T47D (cell line): ENCODE measurements around the gene CNOT1.

Source experiments
- DNase-seq, 2 experiments: peaks; one replicate each; pipeline versions ENCODE4 v3.0.0 to v3.0.0-alpha.2; 2011 to 2012; ENCODE audit warnings: low read depth in 1 of 2, low spot score in 1 of 2
- JUND ChIP-seq: IDR thresholded peaks from 2 replicates; pipeline ENCODE4 v1.6.1; 2012; ENCODE audit warnings: low read depth
- in situ Hi-C: cut with HindIII; loops from 2 replicates; pipeline ENCODE4 v1.10.0; 2016; ENCODE audit warnings: low sequenced_read_pairs, low pct_unique_long_range_greater_than_20kb

The CNOT1 gene

GRCh38 chr16:58508671-58509251 is 120.9 kb downstream of the CNOT1 start:
- TF ChIP-seq JUND = no peak
- in situ Hi-C loops = no loop called here
- no peak for DNase-seq

GRCh38 chr16:58507963-58508670 is 121.5 kb downstream of the CNOT1 start:
- DNase-seq = no peak
- in situ Hi-C loops = no loop called here
- no peak for TF ChIP-seq JUND

GRCh38 chr16:58507195-58507962 is 122.2 kb downstream of the CNOT1 start:
- no peak for DNase-seq
- in situ Hi-C loops = no loop called here
- no peak for TF ChIP-seq JUND

DNA sequence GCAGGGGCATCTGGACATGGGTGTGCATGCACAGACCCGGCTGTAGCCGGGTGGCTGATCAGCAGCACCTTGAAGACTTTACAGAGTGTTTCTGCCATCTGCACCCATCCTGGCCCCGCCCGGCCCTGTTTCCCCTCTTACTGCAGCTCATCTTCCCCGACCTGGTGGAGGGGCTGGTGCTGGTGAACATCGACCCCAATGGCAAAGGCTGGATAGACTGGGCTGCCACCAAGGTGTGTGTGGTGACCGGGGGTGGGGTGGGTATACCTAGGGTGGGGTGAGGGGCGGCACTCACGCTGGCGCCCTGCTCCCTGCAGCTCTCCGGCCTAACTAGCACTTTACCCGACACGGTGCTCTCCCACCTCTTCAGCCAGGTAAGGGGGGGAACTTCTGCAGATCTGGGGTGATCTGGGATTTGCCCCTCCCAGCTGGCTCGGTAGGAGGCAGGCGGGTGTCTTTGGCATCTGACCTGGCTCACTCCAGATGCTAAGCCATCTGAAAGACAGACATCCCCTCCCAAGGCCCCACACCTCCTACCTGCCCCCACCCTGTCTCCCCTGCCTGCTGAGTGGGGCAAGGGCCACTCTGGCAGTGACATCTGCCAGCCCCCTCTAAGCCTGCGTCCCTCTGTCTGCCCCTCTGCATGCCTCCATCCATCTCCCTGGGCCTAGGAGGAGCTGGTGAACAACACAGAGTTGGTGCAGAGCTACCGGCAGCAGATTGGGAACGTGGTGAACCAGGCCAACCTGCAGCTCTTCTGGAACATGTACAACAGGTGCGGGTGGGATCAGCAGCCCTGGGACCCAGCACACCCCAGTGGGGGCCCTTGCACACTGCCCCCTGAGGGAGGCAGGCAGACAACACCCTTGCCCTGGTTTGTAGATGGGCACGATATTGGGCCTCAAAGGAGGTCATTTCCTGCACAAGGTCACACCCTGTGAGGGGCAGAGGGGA is 123.1 kb downstream of the CNOT1 start:
- in situ Hi-C loops = no loop called here
- no peak for TF ChIP-seq JUND
- no peak for DNase-seq

DNA sequence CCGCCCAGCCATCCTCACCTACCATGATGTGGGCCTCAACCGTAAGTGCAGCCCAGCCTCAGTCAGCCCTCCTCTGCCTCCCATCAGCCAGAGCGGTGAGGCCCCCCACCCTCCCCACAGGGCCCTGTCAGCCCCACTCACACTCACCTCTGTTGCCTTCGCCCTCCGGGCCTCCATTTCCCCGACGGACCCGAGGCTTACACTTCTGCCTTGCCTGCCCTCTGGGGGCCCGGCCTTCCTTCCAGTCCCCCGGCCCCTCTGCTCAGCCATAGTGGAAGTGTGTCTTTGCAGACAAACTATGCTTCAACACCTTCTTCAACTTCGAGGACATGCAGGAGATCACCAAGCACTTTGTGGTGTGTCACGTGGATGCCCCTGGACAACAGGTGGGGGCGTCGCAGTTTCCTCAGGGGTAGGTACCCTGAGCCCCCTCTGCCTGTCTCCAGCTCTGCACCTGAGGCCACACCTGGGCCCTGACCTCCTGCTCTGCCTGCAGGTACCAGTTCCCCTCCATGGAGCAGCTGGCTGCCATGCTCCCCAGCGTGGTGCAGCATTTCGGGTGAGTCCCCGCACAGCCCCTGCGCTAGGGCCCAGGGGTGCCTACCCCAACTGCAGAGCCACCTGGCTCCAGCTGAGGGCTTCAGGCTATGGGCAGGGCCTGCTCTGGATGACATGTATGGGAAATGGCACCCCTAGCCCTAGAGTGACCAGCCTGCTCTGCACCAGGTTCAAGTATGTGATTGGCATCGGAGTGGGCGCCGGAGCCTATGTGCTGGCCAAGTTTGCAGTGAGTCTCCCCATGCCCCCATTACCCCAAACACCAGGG is 125.5 kb downstream of the CNOT1 start:
- no peak for TF ChIP-seq JUND
- DNase-seq = no peak
- in situ Hi-C loops = no loop called here

DNA sequence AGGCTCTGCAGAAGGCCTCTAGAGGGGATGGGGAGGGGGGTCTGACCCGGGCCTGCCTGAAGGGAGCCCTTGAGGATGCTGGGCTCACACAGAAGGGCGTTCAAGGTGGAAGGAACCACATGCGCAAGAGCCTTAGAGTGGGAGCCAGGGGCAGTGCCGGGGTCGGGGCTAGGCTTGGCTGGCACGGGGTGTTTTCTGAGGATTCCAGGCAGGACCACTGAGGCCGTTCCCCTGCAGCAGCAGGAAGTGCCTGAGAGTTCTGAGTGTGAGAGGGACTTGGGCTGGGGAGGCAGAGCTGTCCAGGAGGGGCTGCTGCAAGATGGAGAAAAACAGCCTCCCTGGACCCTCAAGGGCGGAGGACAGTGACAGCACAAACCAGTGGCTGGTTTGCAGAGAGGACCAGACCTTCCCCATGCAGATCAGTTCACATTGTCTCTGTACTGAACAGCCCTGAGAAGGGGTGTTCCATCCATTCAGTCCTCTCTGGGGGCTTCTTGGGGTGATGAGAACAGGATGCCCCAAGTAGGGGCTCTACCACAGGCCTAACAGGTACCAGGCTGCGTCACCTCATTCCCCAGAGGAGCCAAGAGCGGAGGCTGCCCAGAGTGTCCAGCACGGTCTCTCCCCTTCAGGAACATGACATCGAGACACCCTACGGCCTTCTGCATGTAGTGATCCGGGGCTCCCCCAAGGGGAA is 126.3 kb downstream of the CNOT1 start:
- in situ Hi-C loops = no loop called here
- TF ChIP-seq JUND = no peak
- DNase-seq = no peak

- TF ChIP-seq JUND = no peak
- in situ Hi-C loops = no loop called here
- no peak for DNase-seq
Observed at GRCh38 chr16:58502217-58502921, 127.3 kb downstream of the CNOT1 start.

GRCh38 chr16:58501242-58502131 is 128.1 kb downstream of the CNOT1 start:
- DNase-seq = no peak
- in situ Hi-C loops = no loop called here
- no peak for TF ChIP-seq JUND

- DNase-seq = no peak
- in situ Hi-C loops = no loop called here
- TF ChIP-seq JUND = no peak
Observed at GRCh38 chr16:58500430-58501241, 129.0 kb downstream of the CNOT1 start.
